Ovary (tissue), 9 donors: ENCODE measurements around the gene OR56A5. TPM values are rescaled to one million over a fixed set of nuclear protein-coding genes. Genes with fewer than 3 reads are reported as not detected.

ENCODE experiments used
- DNase-seq, 5 donors: peaks; one replicate each; pipeline ENCODE4 v3.0.0-alpha.2; 2019 to 2020
- H3K27ac ChIP-seq, 2 donors: fragments of 200-600 bp; one replicate each; pipeline versions ENCODE4 v1.5.1 to v1.8.0; 2019 to 2022
- H3K27me3 ChIP-seq: fragments of 200-600 bp; one replicate; pipeline ENCODE4 v1.8.0; 2022
- H3K36me3 ChIP-seq: fragments of 200-600 bp; sonication (generic); one replicate; pipeline ENCODE4 v1.5.1; 2019
- H3K4me1 ChIP-seq: one replicate; pipeline ENCODE4 v1.8.1; 2013; ENCODE audit warnings: mild to moderate bottlenecking, moderate library complexity; ENCODE audit not compliant: insufficient read depth
- H3K4me3 ChIP-seq: fragments of 200-600 bp; sonication (generic); one replicate; pipeline ENCODE4 v1.5.1; 2017
- H3K9me3 ChIP-seq, 2 donors: fragments of 200-600 bp in 1 of 2; sonication (generic) in 1 of 2; one replicate each; pipeline versions ENCODE4 v1.5.1 to v1.8.1; 2013 to 2019; ENCODE audit warnings: mild to moderate bottlenecking in 1 of 2, moderate library complexity in 1 of 2
- CTCF ChIP-seq, 3 donors: fragments of 450-650 bp in 2 of 3; fragments of 200-600 bp in 1 of 3; IDR thresholded peaks; one replicate each; pipeline versions ENCODE4 v1.5.1 to v1.8.0; 2016 to 2022; ENCODE audit warnings: antibody characterized with exemption in 3 of 3, mild to moderate bottlenecking in 1 of 3
- EP300 ChIP-seq: sonication (generic); formaldehyde crosslinking; IDR thresholded peaks from one replicate; pipeline ENCODE4 v1.6.1; 2017; ENCODE audit warnings: antibody characterized with exemption
- POLR2A ChIP-seq: fragments of 450-650 bp; IDR thresholded peaks from one replicate; pipeline ENCODE4 v1.6.1; 2017; ENCODE audit warnings: antibody characterized with exemption, mild to moderate bottlenecking, moderate library complexity
- WGBS, 3 donors: extraction: QIAGEN DNeasy Blood & Tissue Kit in 1 of 3; methylation state at CpG; one replicate each; pipeline versions ENCODE4 v1.1.5 to v1.1.7; 2013 to 2017; 5-methylcytosine and 5-hydroxymethylcytosine counted together
- intact Hi-C, 4 donors: fragments of 100-400 bp; cut with DNase I; formaldehyde crosslinking; loops; one replicate each; pipeline versions ENCODE4 v1.11.0 to v1.15.1; 2022 to 2023
- polyA plus RNA-seq, 2 donors: library from polyadenylated mRNA; stranded (reverse); fragments of 200-250 nt in 1 of 2; fragments of 350-450 nt in 1 of 2; fragmentation: Illumina TruSeq in 1 of 2; extraction: RNeasy Lipid Tissue Mini Kit (QIAGEN cat#74804) in 1 of 2; gene quantifications; one replicate each; pipeline ENCODE4 v1.2.3, GENCODE V29; 2013 to 2014
- total RNA-seq, 7 donors: library from RNA; depleted of rRNA in 2 of 7; stranded (reverse); fragments of >200 nt in 2 of 7; fragmentation: NEBNext Ultra II Directional in 3 of 7; extraction: Animal tissue kit (Norgen Biotek cat#: 25700) in 3 of 7; gene quantifications; one replicate each; pipeline versions ENCODE4 v1.1.0 to v1.2.4, GENCODE V29; 2016 to 2023
- donor health status: DM: no; HTN: no; CAD: no; lungs with moderate emphysema.
- donor health status: DM: no; HTN: no; CAD: no.
- donor health status: Bipolar disorder and iron deficiency.
- donor health status: DM: yes; HTN: yes; CAD: no.
- donor health status: DM: no; HTN: no; CAD: no.
- donor health status: DM: yes; HTN: yes; CAD: no.

The OR56A5 gene
- total and polyA plus RNA-seq, 9 donors = not detected

GRCh38 chr11:5955586-5955985 is 12.7 kb downstream of the OR56A5 start:
- H3K4me3 ChIP-seq = no peak overlapping the region
- H3K27ac ChIP-seq = no peak overlapping the region
- no peaks in the 10 kb centered on the region for H3K9me3 ChIP-seq
- intact Hi-C loops = no loop called here
- DNase-seq = no peak
- TF ChIP-seq POLR2A (no peak), CTCF (IDR thresholded peaks at IDR 0.05) (no peak), EP300 (no peak)
- 80 to 84% (median 83%) methylated on average over 3 of the region's 3 CpGs for WGBS, 3 donors
- H3K36me3 ChIP-seq = no peaks in the 10 kb centered on the region
- H3K27me3 ChIP-seq = no peaks in the 10 kb centered on the region
- H3K4me1 ChIP-seq = no peaks in the 10 kb centered on the region

- Histone ChIP-seq H3K36me3 (no peaks in the 10 kb centered on the region), H3K27me3 (no peaks in the 10 kb centered on the region), H3K27ac (no peak within 1 kb of the TSS), H3K4me3 (no peak within 1 kb of the TSS), H3K9me3 (no peaks in the 10 kb centered on the region), H3K4me1 (no peaks in the 10 kb centered on the region)
- intact Hi-C loops = no loop called here
- TF ChIP-seq CTCF (IDR thresholded peaks at IDR 0.05) (no peak), EP300 (no peak), POLR2A (no peak)
- no peak for DNase-seq
- WGBS, 3 donors = 76 to 84% (median 80%) methylated on average over 3 of the region's 3 CpGs
These were observed 26.3 kb downstream of the OR56A5 start, which contains the start of gene OR56A3 for GRCh38 chr11:5941951-5942350. OR56A3 (plus strand) TSS chr11:5942251; CDS start chr11:5947347, 5,096 bp downstream.

GRCh38 chr11:5940748-5941147 is 27.5 kb downstream of the OR56A5 start:
- intact Hi-C loops = no loop called here
- DNase-seq = no peak
- no peak overlapping the region for H3K27ac ChIP-seq
- H3K27me3 ChIP-seq = no peaks in the 10 kb centered on the region
- WGBS, 3 donors = 88 to 95% (median 93%) methylated on average over 2 of the region's 2 CpGs
- no peaks in the 10 kb centered on the region for H3K4me1 ChIP-seq
- no peaks in the 10 kb centered on the region for H3K36me3 ChIP-seq
- no peak for TF ChIP-seq EP300
- no peak for TF ChIP-seq POLR2A
- TF ChIP-seq CTCF (IDR thresholded peaks at IDR 0.05) = no peak
- no peaks in the 10 kb centered on the region for H3K9me3 ChIP-seq
- no peak overlapping the region for H3K4me3 ChIP-seq

GRCh38 chr11:5938603-5938965 is 29.7 kb downstream of the OR56A5 start:
- H3K9me3 ChIP-seq = no peaks in the 10 kb centered on the region
- 71 to 87% (median 86%) methylated on average over 21 of the region's 21 CpGs for WGBS, 3 donors
- no peak for TF ChIP-seq CTCF (IDR thresholded peaks at IDR 0.05)
- TF ChIP-seq EP300 = no peak
- TF ChIP-seq POLR2A = no peak
- no peak overlapping the region for H3K27ac ChIP-seq
- no peak overlapping the region for H3K4me3 ChIP-seq
- no peak for DNase-seq
- intact Hi-C loops = no loop called here
- no peaks in the 10 kb centered on the region for H3K27me3 ChIP-seq
- H3K36me3 ChIP-seq = no peaks in the 10 kb centered on the region
- no peaks in the 10 kb centered on the region for H3K4me1 ChIP-seq
